DMS53 treated with DMSO at 0.1 percent for 48 hours (cell line): Measurements from ENCODE around the gene ISCU.
"Not testable (repeated sequence)": the region's sequence is repeated elsewhere in the genome, so short reads cannot be mapped to it uniquely, and the experiment has no call there.

Experiments used
- DNase-seq: peaks from one replicate; lab custom pipeline; 2025; ENCODE audit not compliant: unreplicated experiment; lab: John Stamatoyannopoulos, UW

Gene ISCU

GRCh38 chr12:108568338-108569154 is 6.2 kb downstream of the ISCU start:
- DNase-seq: no peak

- no peak for DNase-seq
Measured at GRCh38 chr12:108570743-108571608, 8.6 kb downstream of the ISCU start.

- no peak for DNase-seq
Measured at GRCh38 chr12:108571609-108572165, 9.3 kb downstream of the ISCU start.

- no peak for DNase-seq
Measured at GRCh38 chr12:108572166-108572790, 9.9 kb downstream of the ISCU start.

- DNase-seq: no peak
Measured at GRCh38 chr12:108573317-108573716, 10.9 kb downstream of the ISCU start.

- DNase-seq: not testable (repeated sequence)
Measured at GRCh38 chr12:108574276-108574675, 11.9 kb downstream of the ISCU start.

GRCh38 chr12:108575199-108575912 is 13.0 kb downstream of the ISCU start:
- no peak for DNase-seq

GRCh38 chr12:108576660-108577234 is 14.4 kb downstream of the ISCU start:
- no peak for DNase-seq

- no peak for DNase-seq
Measured at GRCh38 chr12:108577458-108577857, 15.1 kb downstream of the ISCU start.

GRCh38 chr12:108578264-108578663 is 15.9 kb downstream of the ISCU start:
- no peak for DNase-seq

GRCh38 chr12:108578813-108579212 is 16.4 kb downstream of the ISCU start:
- DNase-seq: no peak

- no peak for DNase-seq
Measured at GRCh38 chr12:108580531-108580930, 18.1 kb downstream of the ISCU start.

GRCh38 chr12:108581311-108582227 is 19.2 kb downstream of the ISCU start:
- DNase-seq: no peak

GRCh38 chr12:108582509-108582908 is 20.1 kb downstream of the ISCU start:
- DNase-seq: no peak

- DNase-seq: no peak
Measured at GRCh38 chr12:108582978-108583770, 20.8 kb downstream of the ISCU start.

GRCh38 chr12:108583991-108584390 is 21.6 kb downstream of the ISCU start:
- no peak for DNase-seq

GRCh38 chr12:108584456-108585065 is 22.2 kb downstream of the ISCU start:
- DNase-seq: no peak

- no peak for DNase-seq
Measured at GRCh38 chr12:108585864-108586263, 23.5 kb downstream of the ISCU start.
